ENCODE data around the gene SCAF4.
"Not testable (repeated sequence)": the region's sequence is repeated elsewhere in the genome, so short reads cannot be mapped to it uniquely, and the experiment has no call there.

Gene SCAF4

GRCh38 chr21:31654340-31654739, 77.6 kb downstream of the SCAF4 start:
- H3K27me3 ChIP-seq (ENCODE audit: control insufficient read depth, insufficient read depth, low read length), result no peaks in the 10 kb centered on the region
- H3K36me3 ChIP-seq (ENCODE audit: control insufficient read depth, insufficient read depth, low read length), result no peaks in the 10 kb centered on the region
- H3K9ac ChIP-seq (ENCODE audit: low read depth, low read length), result no peak overlapping the region

GRCh38 chr21:31651491-31651890, 80.4 kb downstream of the SCAF4 start:
- H3K9ac ChIP-seq (ENCODE audit: low read depth, low read length); H3K9me3 ChIP-seq (ENCODE audit: control insufficient read depth, insufficient read depth, low read length); H3K4me1 ChIP-seq (ENCODE audit: control insufficient read depth, insufficient read depth, low read length); H3K4me3 ChIP-seq (ENCODE audit: low read depth, low read length); H3K36me3 ChIP-seq (ENCODE audit: control insufficient read depth, insufficient read depth, low read length); H3K27me3 ChIP-seq (ENCODE audit: control insufficient read depth, insufficient read depth, low read length): not testable (repeated sequence)

More at GRCh38 chr21:31654340-31654739, 77.6 kb downstream of the SCAF4 start:
- H3K4me3 ChIP-seq (ENCODE audit: low read depth, low read length), result no peak overlapping the region
- no peaks in the 10 kb centered on the region for H3K9me3 ChIP-seq (ENCODE audit: control insufficient read depth, insufficient read depth, low read length)
- H3K4me1 ChIP-seq (ENCODE audit: control insufficient read depth, insufficient read depth, low read length), result no peaks in the 10 kb centered on the region

- H3K9me3 ChIP-seq (ENCODE audit: control insufficient read depth, insufficient read depth, low read length), result no peaks in the 10 kb centered on the region
- no peaks in the 10 kb centered on the region for H3K36me3 ChIP-seq (ENCODE audit: control insufficient read depth, insufficient read depth, low read length)
- H3K9ac ChIP-seq (ENCODE audit: low read depth, low read length), result no peak overlapping the region
- no peak overlapping the region for H3K4me3 ChIP-seq (ENCODE audit: low read depth, low read length)
- no peaks in the 10 kb centered on the region for H3K4me1 ChIP-seq (ENCODE audit: control insufficient read depth, insufficient read depth, low read length)
- H3K27me3 ChIP-seq (ENCODE audit: control insufficient read depth, insufficient read depth, low read length), result no peaks in the 10 kb centered on the region
Observed at GRCh38 chr21:31650930-31651329, 81.0 kb downstream of the SCAF4 start.

- H3K36me3 ChIP-seq (ENCODE audit: control insufficient read depth, insufficient read depth, low read length), result no peaks in the 10 kb centered on the region
- H3K4me3 ChIP-seq (ENCODE audit: low read depth, low read length), result no peak overlapping the region
- H3K9ac ChIP-seq (ENCODE audit: low read depth, low read length), result no peak overlapping the region
Observed at GRCh38 chr21:31647650-31648049, 84.3 kb downstream of the SCAF4 start.

DNA sequence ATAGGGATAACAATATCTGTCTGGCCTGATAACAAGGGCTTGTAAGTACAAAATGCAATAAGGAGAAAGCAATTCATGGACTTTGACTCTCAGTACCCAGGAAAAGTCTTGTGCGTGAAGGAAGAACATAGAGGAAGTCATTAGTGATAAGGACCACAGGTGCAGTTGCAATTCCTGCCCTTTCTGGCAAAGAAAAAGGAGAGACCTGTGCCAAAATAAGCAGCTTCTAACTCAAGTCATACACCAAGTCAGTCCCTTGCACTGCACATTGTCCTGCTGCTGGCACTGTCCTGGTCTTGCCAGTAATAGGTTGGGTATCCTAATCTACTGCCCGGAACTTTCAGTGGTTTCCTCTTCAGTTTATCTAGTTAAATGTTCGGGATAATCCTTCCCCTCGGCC, 87.3 kb downstream of the SCAF4 start:
- Histone ChIP-seq H3K9ac (ENCODE audit: low read depth, low read length) (no peak overlapping the region), H3K27me3 (ENCODE audit: control insufficient read depth, insufficient read depth, low read length) (no peaks in the 10 kb centered on the region), H3K9me3 (ENCODE audit: control insufficient read depth, insufficient read depth, low read length) (no peaks in the 10 kb centered on the region), H3K36me3 (ENCODE audit: control insufficient read depth, insufficient read depth, low read length) (no peaks in the 10 kb centered on the region), H3K4me3 (ENCODE audit: low read depth, low read length) (no peak overlapping the region), H3K4me1 (ENCODE audit: control insufficient read depth, insufficient read depth, low read length) (no peaks in the 10 kb centered on the region)

More at GRCh38 chr21:31647650-31648049, 84.3 kb downstream of the SCAF4 start:
- H3K27me3 ChIP-seq (ENCODE audit: control insufficient read depth, insufficient read depth, low read length), result no peaks in the 10 kb centered on the region
- H3K9me3 ChIP-seq (ENCODE audit: control insufficient read depth, insufficient read depth, low read length), result no peaks in the 10 kb centered on the region
- no peaks in the 10 kb centered on the region for H3K4me1 ChIP-seq (ENCODE audit: control insufficient read depth, insufficient read depth, low read length)

- Histone ChIP-seq H3K36me3 (ENCODE audit: control insufficient read depth, insufficient read depth, low read length) (no peaks in the 10 kb centered on the region), H3K9me3 (ENCODE audit: control insufficient read depth, insufficient read depth, low read length) (no peaks in the 10 kb centered on the region), H3K27me3 (ENCODE audit: control insufficient read depth, insufficient read depth, low read length) (no peaks in the 10 kb centered on the region), H3K4me3 (ENCODE audit: low read depth, low read length) (no peak overlapping the region), H3K4me1 (ENCODE audit: control insufficient read depth, insufficient read depth, low read length) (no peaks in the 10 kb centered on the region), H3K9ac (ENCODE audit: low read depth, low read length) (no peak overlapping the region)
Observed at GRCh38 chr21:31641416-31641922, 90.4 kb downstream of the SCAF4 start.

DNA sequence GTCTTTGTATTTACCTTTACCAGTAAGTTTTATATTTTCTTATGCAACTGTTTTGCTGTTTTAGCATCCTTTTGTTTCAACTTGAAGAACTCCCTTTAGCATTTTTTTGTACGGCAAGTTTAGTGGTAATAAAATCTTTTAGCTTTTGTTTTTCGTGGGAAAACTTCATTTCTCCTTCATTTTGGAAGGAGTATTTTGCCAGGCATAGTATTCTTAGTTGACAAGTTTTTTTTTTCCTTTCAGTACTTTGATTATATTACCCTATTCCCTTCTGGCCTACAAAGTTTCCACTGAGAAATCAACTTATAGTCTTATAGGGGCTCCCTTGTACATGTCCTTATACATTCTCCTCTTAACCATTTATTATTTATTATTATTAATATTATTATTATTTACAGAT, 95.0 kb downstream of the SCAF4 start:
- Histone ChIP-seq H3K27me3 (ENCODE audit: control insufficient read depth, insufficient read depth, low read length) (no peaks in the 10 kb centered on the region), H3K4me1 (ENCODE audit: control insufficient read depth, insufficient read depth, low read length) (no peaks in the 10 kb centered on the region), H3K4me3 (ENCODE audit: low read depth, low read length) (no peak overlapping the region), H3K9me3 (ENCODE audit: control insufficient read depth, insufficient read depth, low read length) (no peaks in the 10 kb centered on the region), H3K9ac (ENCODE audit: low read depth, low read length) (no peak overlapping the region), H3K36me3 (ENCODE audit: control insufficient read depth, insufficient read depth, low read length) (no peaks in the 10 kb centered on the region)

GRCh38 chr21:31634993-31635392, 96.9 kb downstream of the SCAF4 start:
- H3K27me3 ChIP-seq (ENCODE audit: control insufficient read depth, insufficient read depth, low read length), result no peaks in the 10 kb centered on the region
- H3K9me3 ChIP-seq (ENCODE audit: control insufficient read depth, insufficient read depth, low read length), result no peaks in the 10 kb centered on the region
- H3K4me1 ChIP-seq (ENCODE audit: control insufficient read depth, insufficient read depth, low read length), result no peaks in the 10 kb centered on the region
- H3K36me3 ChIP-seq (ENCODE audit: control insufficient read depth, insufficient read depth, low read length), result no peaks in the 10 kb centered on the region
- H3K4me3 ChIP-seq (ENCODE audit: low read depth, low read length), result no peak overlapping the region
- no peak overlapping the region for H3K9ac ChIP-seq (ENCODE audit: low read depth, low read length)

DNA sequence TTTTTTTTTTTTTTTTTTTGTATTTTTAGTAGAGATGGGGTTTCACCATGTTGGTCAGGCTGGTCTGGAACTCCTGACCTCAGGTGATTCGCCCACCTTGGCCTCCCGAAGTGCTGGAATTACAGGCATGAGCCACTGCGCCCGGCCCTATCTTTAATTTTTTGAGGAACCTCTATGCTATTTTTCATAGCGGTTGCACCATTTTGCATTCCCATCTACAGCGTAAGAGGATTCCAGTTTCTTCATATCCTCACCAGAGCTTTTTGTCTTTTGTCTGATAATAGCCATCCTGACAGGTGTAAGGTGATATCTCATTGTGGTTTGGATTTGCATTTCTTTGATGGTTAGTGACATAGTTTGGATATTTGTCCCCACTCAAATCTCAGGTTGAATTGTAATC, 100.0 kb downstream of the SCAF4 start:
- H3K27me3 ChIP-seq (ENCODE audit: control insufficient read depth, insufficient read depth, low read length); H3K9me3 ChIP-seq (ENCODE audit: control insufficient read depth, insufficient read depth, low read length); H3K9ac ChIP-seq (ENCODE audit: low read depth, low read length); H3K4me3 ChIP-seq (ENCODE audit: low read depth, low read length); H3K36me3 ChIP-seq (ENCODE audit: control insufficient read depth, insufficient read depth, low read length); H3K4me1 ChIP-seq (ENCODE audit: control insufficient read depth, insufficient read depth, low read length): not testable (repeated sequence)

DNA sequence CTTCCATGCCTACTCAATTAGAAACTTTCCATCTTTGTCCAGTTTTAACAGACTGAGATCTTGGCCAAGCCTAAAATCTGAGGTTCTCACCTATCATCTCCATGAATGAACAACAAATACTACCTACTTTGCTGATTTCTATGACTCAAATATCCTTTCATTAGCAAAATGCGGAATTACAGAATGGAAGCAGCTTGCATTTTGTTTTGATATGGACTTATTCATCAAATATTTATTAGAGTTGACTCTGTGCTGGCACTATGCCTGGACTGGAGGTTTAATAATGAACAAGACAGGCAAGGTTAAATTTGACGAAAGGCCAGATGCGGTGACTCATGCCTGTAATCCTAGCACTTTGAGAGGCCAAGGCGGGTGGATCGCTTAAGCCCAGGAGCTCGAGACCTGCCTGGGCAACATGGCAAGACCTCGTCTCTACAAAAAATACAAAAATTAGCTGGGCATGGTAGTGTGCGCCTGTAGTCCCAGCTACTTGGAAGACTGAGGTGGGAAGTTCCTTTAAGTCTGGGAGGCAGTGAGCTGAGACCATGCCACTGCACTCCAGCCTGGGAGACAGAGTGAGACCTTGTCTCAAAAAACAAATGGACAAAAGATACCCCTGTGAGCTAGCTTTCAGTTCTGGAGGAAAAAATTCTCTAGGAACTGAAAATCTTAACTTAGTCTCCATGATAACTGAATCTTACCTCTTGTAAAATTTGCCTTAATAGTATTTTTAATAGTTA, 101.8 kb downstream of the SCAF4 start:
- no peak overlapping the region for H3K9ac ChIP-seq (ENCODE audit: low read depth, low read length)
- no peak overlapping the region for H3K4me3 ChIP-seq (ENCODE audit: low read depth, low read length)
- H3K27me3 ChIP-seq (ENCODE audit: control insufficient read depth, insufficient read depth, low read length), result no peaks in the 10 kb centered on the region
- H3K36me3 ChIP-seq (ENCODE audit: control insufficient read depth, insufficient read depth, low read length), result no peaks in the 10 kb centered on the region
- H3K4me1 ChIP-seq (ENCODE audit: control insufficient read depth, insufficient read depth, low read length), result no peaks in the 10 kb centered on the region
- no peaks in the 10 kb centered on the region for H3K9me3 ChIP-seq (ENCODE audit: control insufficient read depth, insufficient read depth, low read length)

DNA sequence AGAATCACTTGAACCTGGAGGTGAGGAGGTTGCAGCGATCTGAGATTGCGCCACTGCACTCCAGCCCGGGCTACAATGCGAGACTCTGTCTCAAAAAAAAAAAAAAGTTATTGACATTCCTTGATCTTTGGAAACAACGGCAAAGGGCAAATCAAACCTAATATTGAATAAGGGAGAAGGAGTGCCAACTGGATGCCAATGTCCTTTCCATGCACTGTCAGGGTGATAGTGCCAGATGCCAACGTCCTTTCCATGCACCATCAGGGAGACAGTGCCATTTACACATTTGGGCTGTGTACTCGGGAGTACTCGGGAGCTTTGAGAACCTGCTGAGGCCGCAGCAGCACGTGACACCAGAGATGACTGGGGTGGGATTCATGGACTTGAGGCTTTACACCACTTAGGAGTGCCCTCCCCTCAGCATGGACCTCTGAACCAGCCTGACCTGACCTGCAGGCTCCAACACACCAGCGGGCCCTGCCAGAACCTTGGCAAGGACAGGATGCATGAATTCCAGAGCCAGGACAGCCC, 106.9 kb downstream of the SCAF4 start:
- H3K9ac ChIP-seq (ENCODE audit: low read depth, low read length), result no peak overlapping the region
- H3K9me3 ChIP-seq (ENCODE audit: control insufficient read depth, insufficient read depth, low read length), result no peaks in the 10 kb centered on the region
- H3K36me3 ChIP-seq (ENCODE audit: control insufficient read depth, insufficient read depth, low read length), result no peaks in the 10 kb centered on the region
- no peaks in the 10 kb centered on the region for H3K4me1 ChIP-seq (ENCODE audit: control insufficient read depth, insufficient read depth, low read length)
- no peak overlapping the region for H3K4me3 ChIP-seq (ENCODE audit: low read depth, low read length)
- no peaks in the 10 kb centered on the region for H3K27me3 ChIP-seq (ENCODE audit: control insufficient read depth, insufficient read depth, low read length)

GRCh38 chr21:31624181-31624580, 107.7 kb downstream of the SCAF4 start:
- H3K9me3 ChIP-seq (ENCODE audit: control insufficient read depth, insufficient read depth, low read length), result no peaks in the 10 kb centered on the region
- no peak overlapping the region for H3K4me3 ChIP-seq (ENCODE audit: low read depth, low read length)
- no peak overlapping the region for H3K9ac ChIP-seq (ENCODE audit: low read depth, low read length)
- no peaks in the 10 kb centered on the region for H3K27me3 ChIP-seq (ENCODE audit: control insufficient read depth, insufficient read depth, low read length)
- no peaks in the 10 kb centered on the region for H3K36me3 ChIP-seq (ENCODE audit: control insufficient read depth, insufficient read depth, low read length)
- H3K4me1 ChIP-seq (ENCODE audit: control insufficient read depth, insufficient read depth, low read length), result no peaks in the 10 kb centered on the region

All from iPS-15b (cell line).